IMR-90 (cell line): ENCODE data around the gene USP6NL. TPM values are rescaled to one million over a fixed set of nuclear protein-coding genes. Genes with fewer than 3 reads are reported as not detected.

Experiments
- ATAC-seq: fragments of 200-7000 bp; cut with Tn5 transposase; 2 replicates; pipeline ENCODE4 v1.9.1; 2020; ENCODE audit warnings: low read depth, mild to moderate bottlenecking, moderate library complexity
- BruUV-seq: library from RNA; stranded (reverse); fragments of 400-500 nt; replicated peaks from 2 replicates; lab custom pipeline; 2021; lab: Mats Ljungman, UMichigan
- CTCF ChIA-PET: fragments of 300-600 bp; formaldehyde crosslinking; extraction: SDS; loops from one replicate; lab custom pipeline; 2021; ENCODE audit warnings: antibody characterized with exemption; lab: Yijun Ruan, JAX
- POLR2A ChIA-PET: fragments of 300-600 bp; sonication (Branson Sonifier 250); formaldehyde crosslinking; loops from one replicate; lab custom pipeline; 2022; ENCODE audit warnings: antibody characterized with exemption; ENCODE audit not compliant: unreplicated experiment; lab: Charles Lee
- DNase-seq: peaks from one replicate; pipeline ENCODE4 v3.0.0; 2013
- H2AFZ ChIP-seq: replicated peaks from 2 replicates; pipeline ENCODE3; 2013; ENCODE audit warnings: low read length, mild to moderate bottlenecking; ENCODE audit not compliant: poor library complexity
- H2AK5ac ChIP-seq: 2 replicates; pipeline ENCODE4 v1.6.1; 2013; ENCODE audit warnings: low read depth, low read length, inconsistent platforms
- H2AK9ac ChIP-seq: replicated peaks from 2 replicates; pipeline ENCODE3; 2013; ENCODE audit warnings: mild to moderate bottlenecking, low read depth, low read length, moderate library complexity; ENCODE audit not compliant: poor library complexity
- H2BK120ac ChIP-seq: 2 replicates; pipeline ENCODE4 v1.6.1; 2013; ENCODE audit warnings: low read depth, low read length, inconsistent platforms
- H2BK15ac ChIP-seq: 3 replicates; pipeline ENCODE4 v1.6.1; 2013; ENCODE audit warnings: low read depth, low read length, inconsistent platforms
- H2BK20ac ChIP-seq: 2 replicates; pipeline ENCODE4 v1.6.1; 2013; ENCODE audit warnings: low read depth, mild to moderate bottlenecking, inconsistent platforms, low read length, moderate library complexity
- H2BK5ac ChIP-seq: 2 replicates; pipeline ENCODE4 v1.6.1; 2013; ENCODE audit warnings: mild to moderate bottlenecking, low read depth, low read length, inconsistent platforms; ENCODE audit not compliant: poor library complexity, severe bottlenecking
- H3K14ac ChIP-seq: replicated peaks from 2 replicates; pipeline ENCODE4 v1.6.1; 2013; ENCODE audit warnings: low read depth, low read length, inconsistent platforms
- H3K18ac ChIP-seq: 2 replicates; pipeline ENCODE4 v1.6.1; 2013; ENCODE audit warnings: low read depth, low read length, control low read depth
- H3K23ac ChIP-seq: 2 replicates; pipeline ENCODE4 v1.6.1; 2013; ENCODE audit warnings: low read depth, low read length, inconsistent platforms
- H3K27ac ChIP-seq: 2 replicates; pipeline ENCODE4 v1.5.1; 2013; ENCODE audit warnings: mild to moderate bottlenecking, control low read depth, low read length; ENCODE audit not compliant: insufficient read depth
- H3K27me3 ChIP-seq: 2 replicates; pipeline ENCODE4 v1.6.1; 2013; ENCODE audit warnings: low read length; ENCODE audit not compliant: control insufficient read depth, insufficient read depth
- H3K36me3 ChIP-seq: 2 replicates; pipeline ENCODE4 v1.6.1; 2013; ENCODE audit warnings: low read length, mixed read lengths; ENCODE audit not compliant: control insufficient read depth, insufficient read depth
- H3K4ac ChIP-seq: 2 replicates; pipeline ENCODE4 v1.6.1; 2013; ENCODE audit warnings: low read depth, low read length, inconsistent platforms
- H3K4me1 ChIP-seq: 2 replicates; pipeline ENCODE4 v1.6.1; 2013; ENCODE audit warnings: low read length, mixed read lengths; ENCODE audit not compliant: control insufficient read depth, insufficient read depth
- H3K4me2 ChIP-seq: 2 replicates; pipeline ENCODE4 v1.6.1; 2013; ENCODE audit warnings: low read depth, mild to moderate bottlenecking, control low read depth, low read length, moderate library complexity
- H3K4me3 ChIP-seq: 2 replicates; pipeline ENCODE4 v1.5.1; 2013; ENCODE audit warnings: low read depth, mild to moderate bottlenecking, control low read depth, low read length, moderate library complexity; ENCODE audit not compliant: insufficient read depth
- H3K56ac ChIP-seq: 2 replicates; pipeline ENCODE4 v1.6.1; 2013; ENCODE audit warnings: low read length, inconsistent platforms; ENCODE audit not compliant: insufficient read depth; ENCODE audit errors: extremely low read depth
- H3K79me1 ChIP-seq, 2 experiments: 2 replicates each; pipeline ENCODE4 v1.6.1; 2013; ENCODE audit warnings: low read length in 2 of 2, inconsistent platforms in 1 of 2, low read depth in 1 of 2
- H3K9ac ChIP-seq: 2 replicates; pipeline ENCODE4 v1.6.1; 2013; ENCODE audit warnings: low read depth, low read length, control low read depth
- H3K9me1 ChIP-seq: 2 replicates; pipeline ENCODE4 v1.6.1; 2013; ENCODE audit warnings: low read length, inconsistent platforms; ENCODE audit not compliant: insufficient read depth
- H3K9me3 ChIP-seq: 2 replicates; pipeline ENCODE4 v1.6.1; 2013; ENCODE audit warnings: low read length; ENCODE audit not compliant: control insufficient read depth, insufficient read depth
- H4K20me1 ChIP-seq: 2 replicates; pipeline ENCODE4 v1.6.1; 2013; ENCODE audit warnings: low read length, inconsistent platforms; ENCODE audit not compliant: insufficient read depth
- H4K5ac ChIP-seq: 2 replicates; pipeline ENCODE4 v1.6.1; 2013; ENCODE audit warnings: mild to moderate bottlenecking, low read depth, low read length, control low read depth
- H4K8ac ChIP-seq, 2 experiments: 2 replicates each; pipeline ENCODE4 v1.6.1; 2013; ENCODE audit warnings: low read depth in 2 of 2, low read length in 2 of 2, control low read depth in 1 of 2, inconsistent platforms in 1 of 2
- H4K91ac ChIP-seq: 2 replicates; pipeline ENCODE4 v1.6.1; 2013; ENCODE audit warnings: low read depth, low read length, inconsistent platforms; ENCODE audit not compliant: insufficient read depth
- BHLHE40 ChIP-seq: fragments of 150-350 bp; IDR thresholded peaks from 2 replicates; pipeline ENCODE4 v1.6.1; 2016; ENCODE audit warnings: mild to moderate bottlenecking, low read depth, low read length
- CEBPB ChIP-seq: IDR thresholded peaks from 2 replicates; pipeline ENCODE4 v1.6.1; 2012; ENCODE audit warnings: low read depth, low read length, improper control_type of control experiment
- CTCF ChIP-seq: conservative IDR thresholded peaks from 2 replicates; pipeline ENCODE4 v1.5.1; 2012; ENCODE audit warnings: mild to moderate bottlenecking, low read depth, low read length, improper control_type of control experiment
- ELK1 ChIP-seq: fragments of 150-350 bp; IDR thresholded peaks from 2 replicates; pipeline ENCODE4 v1.6.1; 2016; ENCODE audit warnings: low read depth, mild to moderate bottlenecking, low read length, moderate library complexity, borderline replicate concordance
- FOS ChIP-seq: fragments of 150-350 bp; IDR thresholded peaks from 2 replicates; pipeline ENCODE4 v1.6.1; 2016; ENCODE audit warnings: low read depth, low read length
- MAFK ChIP-seq: IDR thresholded peaks from 2 replicates; pipeline ENCODE4 v1.6.1; 2012; ENCODE audit warnings: low read depth, low read length, improper control_type of control experiment
- MAZ ChIP-seq: IDR thresholded peaks from 2 replicates; pipeline ENCODE4 v1.6.1; 2012; ENCODE audit warnings: low read depth, mild to moderate bottlenecking, low read length, improper control_type of control experiment, moderate library complexity, borderline replicate concordance
- MXI1 ChIP-seq: IDR thresholded peaks from 2 replicates; pipeline ENCODE4 v1.6.1; 2012; ENCODE audit warnings: low read depth, mild to moderate bottlenecking, low read length, moderate library complexity, borderline replicate concordance
- POLR2A ChIP-seq: IDR thresholded peaks from 2 replicates; pipeline ENCODE4 v1.6.1; 2012; ENCODE audit warnings: mild to moderate bottlenecking, low read depth, low read length
- SMC3 ChIP-seq: fragments of 150-350 bp; IDR thresholded peaks from 2 replicates; pipeline ENCODE4 v1.6.1; 2016; ENCODE audit warnings: low read depth, mild to moderate bottlenecking, antibody characterized with exemption, low read length, moderate library complexity
- USF2 ChIP-seq: fragments of 150-350 bp; IDR thresholded peaks from 2 replicates; pipeline ENCODE4 v1.6.1; 2017; ENCODE audit warnings: mild to moderate bottlenecking, antibody characterized with exemption, low read length, low read depth
- WGBS, 2 experiments: methylation state at CpG; one replicate each; pipeline versions ENCODE4 v1.1.5 to v1.1.7; 2013; ENCODE audit warnings: missing lambda C conversion rate in 2 of 2; ENCODE audit not compliant: insufficient read length in 1 of 2; ENCODE audit errors: extremely low coverage in 2 of 2; 5-methylcytosine and 5-hydroxymethylcytosine counted together
- dilution Hi-C: fragments of 300-500 bp; cut with HindIII; formaldehyde crosslinking; loops from one replicate; pipeline ENCODE4 v1.14.3; 2018; ENCODE audit warnings: low sequenced_read_pairs; ENCODE audit not compliant: unreplicated experiment
- in situ Hi-C: fragments of 300-500 bp; cut with MboI; formaldehyde crosslinking; loops from 3 replicates; pipeline ENCODE4 v1.14.3; 2019; ENCODE audit warnings: low sequenced_read_pairs, inconsistent platforms, mixed read lengths
- intact Hi-C: fragments of 100-400 bp; cut with micrococcal nuclease; formaldehyde crosslinking; loops from 2 replicates; pipeline ENCODE4 v1.10.0; 2022
- polyA plus RNA-seq, 3 experiments: library from polyadenylated mRNA; depleted of rRNA; stranded (reverse); fragments of >200 nt; gene quantifications; 2 replicates each; pipeline ENCODE4 v1.2.3, GENCODE V29; 2012; ENCODE audit warnings: low replicate concordance in 1 of 3
- total RNA-seq: library from RNA; depleted of rRNA; stranded (reverse); fragments of >200 nt; gene quantifications from 2 replicates; pipeline ENCODE4 v1.2.3, GENCODE V29; 2012

Gene USP6NL
- total and polyA plus RNA-seq, 2 of the 4 experiments (the other 2 are of a cell fraction), result 7.8 to 9.1 TPM

- Histone ChIP-seq H4K8ac (no peak overlapping the region), H4K5ac (no peak overlapping the region), H3K36me3 (no peaks in the 10 kb centered on the region), H3K79me1 (peaks cover 18 to 33% of the 10 kb centered on the region in 2 experiments), H3K27ac (no peak overlapping the region), H3K9ac (no peak overlapping the region), H4K91ac (no peak overlapping the region), H2BK120ac (no peak overlapping the region), H3K4me1 (no peaks in the 10 kb centered on the region), H3K27me3 (no peaks in the 10 kb centered on the region), H3K14ac (no peak overlapping the region), H3K9me3 (no peaks in the 10 kb centered on the region), H3K4me3 (no peak overlapping the region), H2BK20ac (no peak overlapping the region), H3K4ac (no peak overlapping the region), H4K20me1 (no peaks in the 10 kb centered on the region), H2AFZ (no peak overlapping the region), H3K18ac (no peak overlapping the region), H2BK15ac (no peak overlapping the region), H3K9me1 (no peaks in the 10 kb centered on the region), H3K56ac (no peak overlapping the region), H3K4me2 (no peak overlapping the region), H2AK9ac (no peak overlapping the region), H2AK5ac (no peak overlapping the region), H3K23ac (no peak overlapping the region), H2BK5ac (no peak overlapping the region)
- DNase-seq (no peak), ATAC-seq (no peak)
- dilution Hi-C loops, result no loop called here
- in situ Hi-C loops, result no loop called here
- no CpG with 5 or more reads among the region's 2 CpGs for whole genome bisulfite sequencing, 2 experiments
- ChIA-PET CTCF (interaction anchor here (0.6 to 1.6 kb wide), 2 partner anchors 25 to 73 kb away, joined by 3 to 4 read pairs; no protein-coding TSS in a partner anchor), POLR2A (no interaction called here)
- no TSS peak for BruUV-seq
- TF ChIP-seq CEBPB (no peak), CTCF (no peak), FOS (no peak), MXI1 (no peak), SMC3 (no peak), BHLHE40 (no peak), MAFK (no peak), MAZ (no peak), ELK1 (no peak), POLR2A (no peak), USF2 (no peak)
- intact Hi-C loops, result no loop called here
These were observed 32.6 kb downstream of the USP6NL start for GRCh38 chr10:11578802-11579255.
